HG02981 (cell line): ENCODE measurements around the gene MAOB.
"Not testable (repeated sequence)": the region's sequence is repeated elsewhere in the genome, so short reads cannot be mapped to it uniquely, and the experiment has no call there.

Source experiments
- ATAC-seq: cut with Tn5 transposase; IDR thresholded peaks from one replicate; pipeline ENCODE4 v1.9.1; 2021; ENCODE audit warnings: mild to moderate bottlenecking, moderate library complexity; ENCODE audit not compliant: unreplicated experiment

The MAOB gene

DNA sequence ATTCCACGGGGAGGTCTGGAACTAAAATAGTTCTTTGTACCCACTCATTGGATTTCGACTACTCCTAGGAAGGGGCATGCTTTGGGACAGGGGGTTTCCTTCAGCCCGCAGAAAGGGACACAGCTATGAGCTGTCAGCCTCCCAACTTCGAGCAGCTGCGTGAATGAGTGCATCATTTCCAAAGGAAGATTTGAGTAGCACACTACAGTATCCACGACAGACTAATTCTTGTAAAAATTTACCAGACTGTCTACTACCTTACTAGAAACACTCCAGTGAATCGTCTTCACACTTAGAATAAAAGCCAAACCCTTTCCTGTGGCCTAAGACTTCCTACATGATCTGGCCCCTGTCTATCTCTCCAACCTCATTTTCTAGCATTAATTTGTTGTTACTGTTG lies 124.2 kb downstream of the MAOB start:
- ATAC-seq, result no peak

DNA sequence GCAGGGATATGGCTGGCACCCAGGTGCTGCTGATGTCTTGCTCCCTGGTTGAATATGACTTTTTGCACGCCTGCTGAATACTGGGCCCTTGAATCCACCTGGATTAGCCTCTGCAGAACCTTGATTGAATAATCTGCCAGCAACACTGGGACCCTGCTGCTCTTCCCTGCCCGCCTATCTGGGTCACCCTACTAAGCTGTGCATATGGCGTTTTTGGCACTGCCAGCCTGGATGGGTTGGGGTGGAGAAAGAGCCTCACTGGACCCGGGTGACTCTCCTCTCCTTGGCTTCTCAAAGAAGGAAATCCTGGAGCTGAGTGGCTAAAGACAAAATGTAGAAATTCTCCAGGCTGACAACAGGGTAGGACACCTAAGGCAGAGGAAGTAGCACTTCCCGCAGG lies 126.2 kb downstream of the MAOB start:
- no peak for ATAC-seq

DNA sequence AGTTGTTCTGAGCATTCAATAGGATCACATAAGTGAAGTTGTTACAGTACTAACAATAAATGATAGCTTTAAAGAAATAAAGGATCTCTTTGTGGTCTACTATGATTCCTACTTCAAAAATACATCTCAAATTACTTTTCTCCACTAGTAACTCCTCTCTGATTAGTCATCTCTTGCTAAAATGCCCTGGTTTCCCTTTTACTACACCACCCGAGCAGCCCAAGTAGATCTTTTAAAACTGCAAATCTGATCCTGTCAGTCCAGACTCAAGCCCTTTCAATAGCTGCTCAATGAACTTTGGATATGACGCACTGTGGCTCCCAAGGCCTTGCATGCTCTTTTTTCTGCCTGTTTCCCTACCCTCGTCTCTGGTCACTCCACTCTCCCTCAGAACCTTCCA lies 128.6 kb downstream of the MAOB start:
- ATAC-seq, result no peak

GRCh38 chrX:43750248-43750676 lies 132.0 kb downstream of the MAOB start:
- ATAC-seq, result peak; percentile 70

DNA sequence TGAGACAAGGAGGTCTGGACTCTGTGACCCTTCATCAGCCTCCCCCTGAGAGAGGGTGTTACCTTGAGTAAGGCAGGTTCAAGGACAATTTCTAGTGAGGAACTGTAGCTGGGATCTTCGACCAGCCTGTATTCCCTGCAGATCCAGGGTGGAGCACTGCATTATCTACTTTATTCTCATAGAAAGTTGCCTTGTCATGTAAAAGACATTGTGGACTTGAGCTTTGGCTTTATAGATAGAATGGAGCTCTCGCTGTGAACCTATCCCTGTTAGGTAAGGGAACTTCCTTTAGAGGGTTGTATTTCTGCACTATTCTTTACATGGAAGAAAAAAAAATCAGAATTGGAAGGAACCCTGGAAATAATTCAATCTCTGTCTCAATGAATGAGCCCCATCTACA lies 134.8 kb downstream of the MAOB start:
- no peak for ATAC-seq

- no peak for ATAC-seq
Observed at GRCh38 chrX:43745938-43746721, 136.1 kb downstream of the MAOB start.

DNA sequence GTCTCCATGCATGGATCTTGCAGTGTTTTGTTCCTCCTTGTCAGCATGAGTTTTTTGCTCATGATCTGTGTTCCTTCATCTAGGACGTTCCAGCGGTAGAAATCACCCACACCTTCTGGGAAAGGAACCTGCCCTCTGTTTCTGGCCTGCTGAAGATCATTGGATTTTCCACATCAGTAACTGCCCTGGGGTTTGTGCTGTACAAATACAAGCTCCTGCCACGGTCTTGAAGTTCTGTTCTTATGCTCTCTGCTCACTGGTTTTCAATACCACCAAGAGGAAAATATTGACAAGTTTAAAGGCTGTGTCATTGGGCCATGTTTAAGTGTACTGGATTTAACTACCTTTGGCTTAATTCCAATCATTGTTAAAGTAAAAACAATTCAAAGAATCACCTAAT lies 138.0 kb downstream of the MAOB start:
- no peak for ATAC-seq

DNA sequence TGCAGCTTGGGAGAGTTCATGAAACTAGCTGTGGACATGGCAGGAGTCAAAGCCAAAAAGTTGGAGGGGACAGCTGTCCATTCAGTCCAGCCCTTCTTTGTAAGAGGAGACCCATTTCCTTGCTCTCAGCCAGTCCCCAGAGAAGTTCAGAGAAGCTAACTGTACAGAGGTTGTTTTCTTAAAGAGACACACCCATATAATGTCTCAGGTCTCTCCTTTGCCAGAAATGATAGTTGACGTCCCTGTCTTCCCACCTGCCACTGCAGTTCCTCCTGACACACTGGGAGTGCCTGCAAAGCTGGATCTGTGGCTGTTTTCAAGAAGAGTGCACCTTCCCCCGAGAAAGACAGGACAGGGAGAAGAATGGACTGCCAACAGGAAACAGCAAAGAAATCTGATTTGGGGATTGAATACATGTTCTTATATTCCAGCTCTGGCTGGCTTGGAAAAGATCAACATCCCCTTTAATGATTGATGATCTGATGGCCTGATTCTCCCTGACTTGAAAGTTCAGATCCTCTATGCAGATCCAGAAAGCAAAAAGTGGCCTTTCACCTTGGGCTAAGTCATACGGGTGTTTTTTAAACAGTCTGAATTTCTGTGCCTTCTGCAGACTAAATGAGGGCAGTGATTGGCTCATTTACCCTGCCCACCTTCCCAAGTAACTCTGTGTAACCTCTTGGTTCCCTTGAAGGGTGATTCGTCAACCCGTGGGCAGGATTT lies 139.0 kb downstream of the MAOB start:
- ATAC-seq, result no peak

DNA sequence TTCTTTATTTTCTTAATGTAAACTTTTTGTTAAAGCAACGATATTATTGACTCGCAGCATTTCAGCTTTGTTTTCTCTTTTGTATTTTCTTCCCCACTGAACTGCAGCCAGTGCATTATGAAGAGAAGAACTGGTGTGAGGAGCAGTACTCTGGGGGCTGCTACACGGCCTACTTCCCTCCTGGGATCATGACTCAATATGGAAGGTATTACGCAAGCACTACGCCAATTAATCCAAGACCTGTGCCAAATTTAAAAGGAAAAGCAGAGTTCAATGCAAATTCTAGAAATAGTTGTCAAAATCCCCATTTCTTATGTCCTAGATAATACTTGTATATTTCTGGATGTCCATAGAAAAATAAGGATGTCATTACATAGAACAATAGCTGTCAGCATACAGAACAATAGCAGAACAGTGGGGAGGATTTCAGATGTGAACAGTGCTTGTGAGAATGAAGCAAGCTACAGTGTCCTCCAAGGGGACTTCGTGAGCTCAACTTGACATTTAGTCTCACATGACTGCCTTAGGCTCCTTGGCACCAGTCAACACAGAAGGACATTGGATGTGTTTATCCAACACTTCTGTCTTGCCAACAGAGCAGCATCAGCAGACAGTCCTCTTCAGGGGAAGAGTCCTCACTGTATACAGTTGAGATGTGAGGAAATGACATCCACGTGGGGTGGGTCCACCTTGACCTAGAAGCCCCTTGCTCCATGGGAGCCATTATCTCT lies 140.2 kb downstream of the MAOB start:
- ATAC-seq, result no peak

- ATAC-seq, result no peak
Observed at GRCh38 chrX:43735957-43736356, 146.3 kb downstream of the MAOB start.

- ATAC-seq, result no peak
Observed at GRCh38 chrX:43735534-43735933, 146.7 kb downstream of the MAOB start.

- ATAC-seq, result no peak
Observed at GRCh38 chrX:43734444-43734843, 147.8 kb downstream of the MAOB start.

- ATAC-seq, result no peak
Observed at GRCh38 chrX:43733699-43734098, 148.6 kb downstream of the MAOB start.

DNA sequence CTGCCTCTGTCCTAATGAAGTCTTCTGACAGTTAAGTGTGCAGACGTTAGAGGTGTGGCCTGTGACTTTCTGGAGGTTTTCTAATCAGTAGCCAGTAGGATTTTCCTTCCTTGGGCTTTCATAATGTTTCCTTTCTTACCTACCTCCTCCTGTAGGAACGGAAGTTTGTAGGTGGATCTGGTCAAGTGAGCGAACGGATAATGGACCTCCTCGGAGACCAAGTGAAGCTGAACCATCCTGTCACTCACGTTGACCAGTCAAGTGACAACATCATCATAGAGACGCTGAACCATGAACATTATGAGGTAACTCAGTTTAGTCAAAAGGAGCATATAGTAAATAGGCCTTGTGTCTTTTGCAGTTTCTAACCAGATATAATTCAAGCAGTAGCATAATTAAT lies 151.2 kb downstream of the MAOB start:
- no peak for ATAC-seq

DNA sequence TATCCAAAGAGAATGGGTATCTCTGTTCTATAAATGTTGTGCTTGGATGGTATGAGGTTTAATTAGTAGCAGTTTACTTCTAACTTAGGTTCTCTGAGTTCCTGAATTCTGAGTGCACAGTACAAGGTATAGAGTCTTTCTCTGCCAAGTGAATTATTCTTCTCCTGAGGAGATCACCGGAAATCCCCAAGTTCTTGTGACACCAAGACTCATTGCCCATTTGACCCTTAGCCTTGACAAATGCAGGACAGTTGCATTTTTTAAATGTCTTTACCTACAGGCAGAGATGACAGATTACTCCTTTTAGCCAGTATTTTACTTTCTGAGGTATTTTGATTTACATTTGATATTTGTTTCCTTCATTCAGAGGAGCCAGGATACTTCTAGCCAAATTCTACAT lies 153.3 kb downstream of the MAOB start:
- no peak for ATAC-seq

DNA sequence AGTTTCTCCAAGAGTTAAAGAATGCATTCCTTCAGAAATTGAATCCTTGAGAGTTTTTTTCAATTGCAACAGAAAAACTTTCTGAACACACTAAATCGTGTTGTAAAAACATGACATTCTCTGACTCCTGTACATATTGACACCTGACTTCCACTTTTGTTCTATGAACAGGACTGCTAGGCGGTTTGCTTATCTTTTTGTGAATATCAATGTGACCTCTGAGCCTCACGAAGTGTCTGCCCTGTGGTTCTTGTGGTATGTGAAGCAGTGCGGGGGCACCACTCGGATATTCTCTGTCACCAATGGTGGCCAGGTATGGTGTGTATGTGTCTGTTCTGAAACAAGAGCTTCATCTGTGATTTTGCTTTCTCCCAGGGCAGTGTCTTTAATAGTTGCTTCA lies 154.2 kb downstream of the MAOB start:
- no peak for ATAC-seq

DNA sequence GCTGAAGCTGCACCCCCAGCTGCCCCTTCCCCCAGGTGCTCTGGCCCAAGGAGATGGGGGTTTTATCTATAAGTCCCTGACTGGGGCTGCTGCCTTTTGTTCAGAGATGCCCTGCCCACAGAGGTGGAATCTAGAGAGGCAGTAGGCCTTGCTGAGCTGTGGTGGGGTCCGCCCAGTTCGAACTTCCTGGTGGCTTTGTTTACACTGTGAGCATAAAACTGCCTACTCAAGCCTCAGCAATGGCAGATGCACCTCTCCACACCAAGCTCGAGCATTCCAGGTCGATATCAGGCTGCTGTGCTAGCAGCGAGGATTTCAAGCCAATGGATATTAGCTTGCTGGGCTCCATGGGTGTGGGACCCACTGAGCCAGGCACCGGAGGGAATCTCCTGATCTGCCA lies 155.0 kb downstream of the MAOB start:
- ATAC-seq, result not testable (repeated sequence)

DNA sequence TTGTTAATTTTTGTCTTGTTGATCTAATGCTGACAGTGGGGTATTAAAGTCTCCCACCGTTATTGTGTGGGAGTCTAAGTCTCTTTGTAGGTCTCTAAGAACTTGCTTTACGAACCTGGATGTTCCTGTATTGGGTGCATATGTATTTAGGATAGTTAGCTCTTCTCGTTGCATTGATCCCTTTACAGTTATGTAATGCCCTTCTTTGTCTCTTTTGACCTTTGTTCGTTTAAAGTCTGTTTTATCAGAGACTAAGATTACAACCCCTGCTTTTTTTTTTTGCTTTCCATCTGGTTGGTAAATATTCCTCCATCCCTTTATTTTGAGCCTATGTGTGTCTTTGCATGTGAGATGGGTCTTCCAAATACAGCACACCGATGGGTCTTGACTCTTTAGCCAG lies 157.0 kb downstream of the MAOB start:
- not testable (repeated sequence) for ATAC-seq

DNA sequence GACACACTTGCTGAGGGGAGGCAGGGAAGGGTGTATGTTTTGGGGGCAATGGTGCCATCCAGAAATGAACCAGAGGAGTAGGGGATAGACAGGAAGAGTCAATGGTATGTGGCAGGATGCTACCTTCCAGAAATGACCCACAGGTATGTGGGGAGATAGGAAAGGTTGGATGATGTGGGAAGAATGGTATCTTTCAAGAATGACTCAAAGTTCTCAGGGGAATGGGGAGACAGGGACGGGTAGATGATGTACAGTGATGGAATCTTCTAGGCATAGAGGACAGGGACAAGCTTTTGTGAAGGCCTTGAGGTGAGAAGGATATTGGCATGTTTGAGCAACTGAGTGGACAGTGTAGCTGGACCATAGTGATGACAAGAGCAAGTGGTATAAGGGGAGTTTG lies 161.3 kb downstream of the MAOB start:
- no peak for ATAC-seq

GRCh38 chrX:43720082-43720481 lies 162.2 kb downstream of the MAOB start:
- no peak for ATAC-seq

- ATAC-seq, result no peak
Observed at GRCh38 chrX:43718956-43719355, 163.3 kb downstream of the MAOB start.

DNA sequence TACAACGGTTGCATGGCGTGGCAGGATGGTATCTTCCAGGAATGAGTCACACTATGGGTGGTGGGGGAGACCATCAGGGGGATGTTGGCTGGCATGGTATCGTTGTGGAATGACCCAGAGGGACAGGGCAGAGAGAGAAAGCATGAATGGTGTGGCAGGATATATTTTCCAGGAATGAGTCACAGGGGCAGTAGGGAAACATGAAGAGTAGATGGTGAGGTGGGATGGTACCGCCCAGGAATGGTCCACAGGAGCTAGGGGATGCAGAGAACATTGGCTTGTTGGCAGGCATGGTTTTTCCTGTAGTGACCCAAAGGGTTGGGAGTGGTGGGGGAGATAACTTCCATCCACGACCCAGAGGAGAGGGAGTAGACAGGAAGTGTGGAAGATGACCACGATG lies 163.7 kb downstream of the MAOB start:
- ATAC-seq, result no peak
